ENCODE results near the gene SLC1A5.
"Not testable (repeated sequence)": the region's sequence is repeated elsewhere in the genome, so short reads cannot be mapped to it uniquely, and the experiment has no call there.

DNA sequence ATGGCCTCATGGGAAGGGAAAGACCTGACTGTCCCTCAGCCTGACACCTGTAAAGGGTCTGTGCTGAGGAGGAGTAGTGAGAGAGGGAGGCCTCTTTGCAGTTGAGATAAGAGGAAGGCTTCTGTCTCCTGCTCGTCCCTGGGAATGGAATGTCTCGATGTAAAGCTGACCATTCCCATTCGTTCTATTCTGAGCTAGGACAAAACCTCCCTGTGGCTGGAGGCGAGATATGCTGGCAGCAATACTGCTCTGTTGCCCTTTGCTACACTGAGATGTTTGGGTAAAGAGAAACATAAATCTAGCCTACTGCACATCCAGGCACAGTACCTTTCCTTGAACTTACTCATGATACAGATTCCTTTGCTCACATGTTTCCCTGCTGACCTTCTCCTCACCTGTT, 19.6 kb downstream of the SLC1A5 start:
- TF ChIP-seq, protein P1, sequence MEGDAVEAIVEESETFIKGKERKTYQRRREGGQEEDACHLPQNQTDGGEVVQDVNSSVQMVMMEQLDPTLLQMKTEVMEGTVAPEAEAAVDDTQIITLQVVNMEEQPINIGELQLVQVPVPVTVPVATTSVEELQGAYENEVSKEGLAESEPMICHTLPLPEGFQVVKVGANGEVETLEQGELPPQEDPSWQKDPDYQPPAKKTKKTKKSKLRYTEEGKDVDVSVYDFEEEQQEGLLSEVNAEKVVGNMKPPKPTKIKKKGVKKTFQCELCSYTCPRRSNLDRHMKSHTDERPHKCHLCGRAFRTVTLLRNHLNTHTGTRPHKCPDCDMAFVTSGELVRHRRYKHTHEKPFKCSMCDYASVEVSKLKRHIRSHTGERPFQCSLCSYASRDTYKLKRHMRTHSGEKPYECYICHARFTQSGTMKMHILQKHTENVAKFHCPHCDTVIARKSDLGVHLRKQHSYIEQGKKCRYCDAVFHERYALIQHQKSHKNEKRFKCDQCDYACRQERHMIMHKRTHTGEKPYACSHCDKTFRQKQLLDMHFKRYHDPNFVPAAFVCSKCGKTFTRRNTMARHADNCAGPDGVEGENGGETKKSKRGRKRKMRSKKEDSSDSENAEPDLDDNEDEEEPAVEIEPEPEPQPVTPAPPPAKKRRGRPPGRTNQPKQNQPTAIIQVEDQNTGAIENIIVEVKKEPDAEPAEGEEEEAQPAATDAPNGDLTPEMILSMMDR (IDR thresholded peaks at IDR 0.05): not testable (repeated sequence)
- not testable (repeated sequence) for TF ChIP-seq EP300 (IDR thresholded peaks at IDR 0.05)
